K562 (cell line): ENCODE measurements around the gene CYB5R3.

Experiments used
- CHD2 ChIP-seq: IDR thresholded peaks from 2 replicates; pipeline ENCODE4 v1.6.1; 2011; ENCODE audit warnings: low read depth, low read length
- EP300 ChIP-seq: IDR thresholded peaks from 2 replicates; pipeline ENCODE4 v1.6.1; 2012; ENCODE audit warnings: low read length, improper control_type of control experiment
- EZH2 ChIP-seq: IDR thresholded peaks from 2 replicates; pipeline ENCODE4 v1.6.1; 2012; ENCODE audit warnings: low read depth, mild to moderate bottlenecking, inconsistent platforms, low read length, borderline replicate concordance
- GTF2F1 ChIP-seq: IDR thresholded peaks from 2 replicates; pipeline ENCODE4 v1.6.1; 2011; ENCODE audit warnings: low read depth, low read length, improper control_type of control experiment
- JUNB ChIP-seq: fragments of 450-650 bp; formaldehyde crosslinking; conservative IDR thresholded peaks from 2 replicates; pipeline ENCODE4 v1.4.0; 2020; ENCODE audit warnings: mild to moderate bottlenecking
- JUND ChIP-seq, 2 experiments: IDR thresholded peaks; 2 replicates in 1 of 2; 3 replicates in 1 of 2; pipeline ENCODE4 v1.6.1; 2011; ENCODE audit warnings: borderline replicate concordance in 2 of 2, low read depth in 2 of 2, low read length in 2 of 2, improper control_type of control experiment in 1 of 2, missing biosample characterization in 1 of 2, missing genetic modification characterization in 1 of 2, missing genetic modification reagents in 1 of 2
- POLR2AphosphoS5 ChIP-seq: IDR thresholded peaks from 2 replicates; pipeline ENCODE4 v1.6.1; 2011; ENCODE audit warnings: mild to moderate bottlenecking, low read depth, low read length, moderate library complexity; ENCODE audit not compliant: control insufficient read depth, insufficient read depth
- TGIF2 ChIP-seq: sonication (generic); formaldehyde crosslinking; IDR thresholded peaks from 2 replicates; pipeline ENCODE4 v1.8.1; 2022; ENCODE audit warnings: mild to moderate bottlenecking, missing genetic modification reagents, moderate library complexity
- YBX1 ChIP-seq: fragments of 450-650 bp; IDR thresholded peaks from 2 replicates; pipeline ENCODE4 v1.7.1; 2016; ENCODE audit warnings: mild to moderate bottlenecking
- ZKSCAN1 ChIP-seq: fragments of 150-350 bp; IDR thresholded peaks from 2 replicates; pipeline ENCODE4 v1.6.1; 2016; ENCODE audit warnings: low read depth, low read length
- ZNF124 ChIP-seq: sonication (generic); formaldehyde crosslinking; IDR thresholded peaks from 2 replicates; pipeline ENCODE4 v1.8.1; 2022; ENCODE audit warnings: missing genetic modification reagents
- ZNF445 ChIP-seq: fragments of 250-450 bp; sonication (Bioruptor Pico); IDR thresholded peaks from 2 replicates; pipeline ENCODE4 v1.4.0; 2020; ENCODE audit warnings: low read depth, mild to moderate bottlenecking, moderate library complexity
- TF ChIP-seq, protein P1 (sequence below), 3 experiments: IDR thresholded peaks in 2 of 3; conservative IDR thresholded peaks in 1 of 3; 2 replicates each; pipeline ENCODE4 v1.5.1; 2011 to 2012; ENCODE audit warnings: low read length in 3 of 3, mild to moderate bottlenecking in 3 of 3, control low read depth in 2 of 3, improper control_type of control experiment in 1 of 3, inconsistent platforms in 1 of 3, low read depth in 1 of 3, mixed read lengths in 1 of 3, moderate library complexity in 1 of 3; ENCODE audit not compliant: insufficient read depth in 2 of 3
- TF ChIP-seq, protein P2 (sequence below), 2 experiments: fragments of 200-800 bp in 1 of 2; sonication (Bioruptor generic) in 1 of 2; sonication (generic) in 1 of 2; formaldehyde crosslinking in 1 of 2; IDR thresholded peaks in 1 of 2; conservative IDR thresholded peaks in 1 of 2; 2 replicates each; pipeline versions ENCODE4 v1.5.0 to v1.6.1; 2016 to 2020; ENCODE audit warnings: missing compliant biosample characterization in 1 of 2, missing genetic modification characterization in 1 of 2, missing genetic modification reagents in 1 of 2

DNA sequence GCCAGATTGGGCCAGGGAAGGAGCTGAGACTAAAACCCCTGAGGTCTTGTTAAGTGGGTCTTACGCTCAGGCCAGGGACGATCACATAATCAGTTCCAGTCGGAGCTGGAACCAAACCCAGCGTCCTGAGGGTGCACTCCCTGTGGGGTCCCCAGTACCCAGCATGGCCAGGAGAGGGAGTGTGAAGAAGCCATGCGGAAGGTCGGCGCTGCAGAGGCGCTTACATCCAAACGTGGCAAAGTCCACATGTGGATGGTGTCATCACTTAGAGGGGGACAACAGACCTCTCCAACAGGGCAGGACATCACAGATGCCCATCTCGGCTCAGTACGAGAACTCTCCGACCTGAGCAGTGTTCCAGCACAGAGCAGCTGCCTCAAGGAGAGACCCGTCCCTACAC, 17.1 kb downstream of the CYB5R3 start:
- no peak for TF ChIP-seq TGIF2
- TF ChIP-seq ZKSCAN1 = no peak
- no peak for TF ChIP-seq POLR2AphosphoS5
- no peak for TF ChIP-seq JUND (IDR thresholded peaks at IDR 0.05; ENCODE audit: borderline replicate concordance, low read depth, low read length)
- no peak for TF ChIP-seq JUND (tag; IDR thresholded peaks at IDR 0.05; ENCODE audit: borderline replicate concordance, low read depth, low read length)
- TF ChIP-seq ZNF124 (CRISPR knock-in tag) = no peak
- TF ChIP-seq YBX1 = no peak
- no peak for TF ChIP-seq GTF2F1
- TF ChIP-seq, protein P1, sequence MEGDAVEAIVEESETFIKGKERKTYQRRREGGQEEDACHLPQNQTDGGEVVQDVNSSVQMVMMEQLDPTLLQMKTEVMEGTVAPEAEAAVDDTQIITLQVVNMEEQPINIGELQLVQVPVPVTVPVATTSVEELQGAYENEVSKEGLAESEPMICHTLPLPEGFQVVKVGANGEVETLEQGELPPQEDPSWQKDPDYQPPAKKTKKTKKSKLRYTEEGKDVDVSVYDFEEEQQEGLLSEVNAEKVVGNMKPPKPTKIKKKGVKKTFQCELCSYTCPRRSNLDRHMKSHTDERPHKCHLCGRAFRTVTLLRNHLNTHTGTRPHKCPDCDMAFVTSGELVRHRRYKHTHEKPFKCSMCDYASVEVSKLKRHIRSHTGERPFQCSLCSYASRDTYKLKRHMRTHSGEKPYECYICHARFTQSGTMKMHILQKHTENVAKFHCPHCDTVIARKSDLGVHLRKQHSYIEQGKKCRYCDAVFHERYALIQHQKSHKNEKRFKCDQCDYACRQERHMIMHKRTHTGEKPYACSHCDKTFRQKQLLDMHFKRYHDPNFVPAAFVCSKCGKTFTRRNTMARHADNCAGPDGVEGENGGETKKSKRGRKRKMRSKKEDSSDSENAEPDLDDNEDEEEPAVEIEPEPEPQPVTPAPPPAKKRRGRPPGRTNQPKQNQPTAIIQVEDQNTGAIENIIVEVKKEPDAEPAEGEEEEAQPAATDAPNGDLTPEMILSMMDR (IDR thresholded peaks at IDR 0.05 in 2 of 3, conservative IDR thresholded peaks at IDR 0.05 in 1 of 3; ENCODE audit: insufficient read depth in 2 of 3, low read depth in 1 of 3, low read length in 3 of 3) = peak; percentile 14 to 23 (median 16); a peak in 1 of 6 replicates
- TF ChIP-seq JUNB (CRISPR knock-in tag) = no peak
- TF ChIP-seq EP300 = no peak
- TF ChIP-seq CHD2 = no peak
- TF ChIP-seq, protein P2, sequence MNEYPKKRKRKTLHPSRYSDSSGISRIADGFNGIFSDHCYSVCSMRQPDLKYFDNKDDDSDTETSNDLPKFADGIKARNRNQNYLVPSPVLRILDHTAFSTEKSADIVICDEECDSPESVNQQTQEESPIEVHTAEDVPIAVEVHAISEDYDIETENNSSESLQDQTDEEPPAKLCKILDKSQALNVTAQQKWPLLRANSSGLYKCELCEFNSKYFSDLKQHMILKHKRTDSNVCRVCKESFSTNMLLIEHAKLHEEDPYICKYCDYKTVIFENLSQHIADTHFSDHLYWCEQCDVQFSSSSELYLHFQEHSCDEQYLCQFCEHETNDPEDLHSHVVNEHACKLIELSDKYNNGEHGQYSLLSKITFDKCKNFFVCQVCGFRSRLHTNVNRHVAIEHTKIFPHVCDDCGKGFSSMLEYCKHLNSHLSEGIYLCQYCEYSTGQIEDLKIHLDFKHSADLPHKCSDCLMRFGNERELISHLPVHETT (CRISPR knock-in tag; conservative IDR thresholded peaks at IDR 0.05 in 1 of 2, IDR thresholded peaks at IDR 0.05 in 1 of 2) = no peak
- TF ChIP-seq EZH2 = no peak
- TF ChIP-seq ZNF445 = no peak
